GM23248 (cell line): ENCODE data around the gene EFCAB6. TPM values are rescaled to one million over a fixed set of nuclear protein-coding genes. Genes with fewer than 3 reads are reported as not detected.

Experiments
- DNase-seq: peaks from one replicate; pipeline ENCODE4 v3.0.0-alpha.2; 2015
- H2AFZ ChIP-seq: fragments of 200-600 bp; sonication (generic); 2 replicates; pipeline ENCODE4 v1.6.1; 2016; ENCODE audit warnings: antibody characterized with exemption
- H3F3A ChIP-seq: fragments of 200-600 bp; sonication (generic); 2 replicates; pipeline ENCODE4 v1.6.1; 2016; ENCODE audit warnings: mild to moderate bottlenecking, antibody characterized with exemption, mixed run types; ENCODE audit not compliant: insufficient read depth
- H3K27ac ChIP-seq: fragments of 200-600 bp; sonication (generic); 2 replicates; pipeline ENCODE4 v1.5.1; 2016; ENCODE audit warnings: mild to moderate bottlenecking
- H3K27me3 ChIP-seq: fragments of 200-600 bp; sonication (generic); replicated peaks from 2 replicates; pipeline ENCODE4 v1.6.1; 2016; ENCODE audit warnings: mild to moderate bottlenecking; ENCODE audit not compliant: insufficient read depth
- H3K36me3 ChIP-seq: fragments of 200-600 bp; sonication (generic); 2 replicates; pipeline ENCODE4 v1.6.1; 2016; ENCODE audit warnings: low read depth, mild to moderate bottlenecking
- H3K4me1 ChIP-seq: fragments of 200-600 bp; sonication (generic); 2 replicates; pipeline ENCODE4 v1.6.1; 2016; ENCODE audit warnings: mild to moderate bottlenecking; ENCODE audit not compliant: insufficient read depth
- H3K4me2 ChIP-seq: fragments of 200-600 bp; sonication (generic); one replicate; pipeline ENCODE4 v1.6.1; 2016; ENCODE audit warnings: mild to moderate bottlenecking; ENCODE audit not compliant: unreplicated experiment
- H3K4me3 ChIP-seq: fragments of 200-600 bp; sonication (generic); 2 replicates; pipeline ENCODE4 v1.5.1; 2016; ENCODE audit warnings: mild to moderate bottlenecking
- H3K79me2 ChIP-seq: fragments of 200-600 bp; sonication (generic); 2 replicates; pipeline ENCODE4 v1.6.1; 2016; ENCODE audit warnings: mild to moderate bottlenecking; ENCODE audit not compliant: insufficient read depth
- H3K9ac ChIP-seq: fragments of 200-600 bp; sonication (generic); 2 replicates; pipeline ENCODE4 v1.6.1; 2016; ENCODE audit warnings: mild to moderate bottlenecking
- H3K9me2 ChIP-seq: fragments of 200-600 bp; sonication (generic); 2 replicates; pipeline ENCODE4 v1.6.1; 2016; ENCODE audit warnings: mixed run types, mild to moderate bottlenecking, moderate library complexity; ENCODE audit not compliant: insufficient read depth
- H3K9me3 ChIP-seq: fragments of 200-600 bp; sonication (generic); one replicate; pipeline ENCODE4 v1.6.1; 2017; ENCODE audit warnings: low read depth
- H4K20me1 ChIP-seq: fragments of 200-600 bp; sonication (generic); 2 replicates; pipeline ENCODE4 v1.6.0; 2016; ENCODE audit not compliant: insufficient read depth
- EZH2 ChIP-seq: fragments of 200-600 bp; sonication (generic); IDR thresholded peaks from 2 replicates; pipeline ENCODE4 v1.6.1; 2018; ENCODE audit warnings: antibody characterized with exemption, mild to moderate bottlenecking; ENCODE audit not compliant: insufficient read depth, poor library complexity, severe bottlenecking
- EZH2phosphoT487 ChIP-seq: fragments of 200-600 bp; sonication (generic); IDR thresholded peaks from 2 replicates; pipeline ENCODE4 v1.6.1; 2018; ENCODE audit warnings: antibody characterized with exemption, moderate library complexity, mild to moderate bottlenecking, low read depth; ENCODE audit not compliant: insufficient read depth
- WGBS, 2 experiments: methylation state at CpG; one replicate each; pipeline ENCODE4 v1.1.6; 2015 to 2017; ENCODE audit warnings: low lambda C conversion rate in 2 of 2, low coverage in 1 of 2; ENCODE audit errors: missing lambda C conversion rate in 2 of 2; 5-methylcytosine and 5-hydroxymethylcytosine counted together
- in situ Hi-C: fragments of 300-500 bp; cut with MboI; formaldehyde crosslinking; loops from 2 replicates; pipeline ENCODE4 v1.15.0; 2020
- polyA plus RNA-seq: library from polyadenylated mRNA; unstranded; fragments of >200 nt; fragmentation: Nextera tagmentation; extraction: Ambion mirVana; gene quantifications from 2 replicates; pipeline ENCODE4 v1.2.1, GENCODE V29; 2016
- total RNA-seq: library from RNA; depleted of rRNA; stranded (reverse); fragments of >200 nt; shearing (Covaris generic); gene quantifications from 2 replicates; pipeline ENCODE4 v1.2.3, GENCODE V29; 2014; rRNA removed

The EFCAB6 gene
- total RNA-seq = 1.5 and 3.5 TPM in 2 replicates
- polyA plus RNA-seq = 2.0 and 2.1 TPM in 2 replicates

- Histone ChIP-seq H3K79me2 (peaks cover 12% of the 10 kb centered on the region), H3K9me2 (no peaks in the 10 kb centered on the region), H4K20me1 (no peaks in the 10 kb centered on the region), H3K27ac (peak within 1 kb of the TSS; percentile 62), H2AFZ (peak within 1 kb of the TSS; percentile 92), H3K9me3 (no peaks in the 10 kb centered on the region), H3K36me3 (no peaks in the 10 kb centered on the region), H3K4me2 (peak within 1 kb of the TSS; percentile 83), H3F3A (no peaks in the 10 kb centered on the region), H3K27me3 (no peaks in the 10 kb centered on the region), H3K9ac (peak within 1 kb of the TSS; percentile 89), H3K4me1 (peaks cover 4% of the 10 kb centered on the region; the same call in 1 of the 2 replicates), H3K4me3 (peak within 1 kb of the TSS; percentile 79)
- TF ChIP-seq EZH2 (no peak), EZH2phosphoT487 (no peak)
- 1 to 2% methylated on average over 52 to 54 of the region's 55 CpGs for WGBS, 2 experiments
- peak; percentile 98 for DNase-seq
- in situ Hi-C loops = no loop called here
These were observed at the start of gene EFCAB6 for GRCh38 chr22:43812149-43812842. EFCAB6 (minus strand) TSS chr22:43812305; CDS start chr22:43782318, 29,987 bp downstream.

GRCh38 chr22:43861529-43861928 is 49.4 kb upstream of the EFCAB6 start:
- 15 to 20% methylated on average over 9 of the region's 9 CpGs for WGBS, 2 experiments
- no peak overlapping the region for H2AFZ ChIP-seq
- H3K79me2 ChIP-seq = no peaks in the 10 kb centered on the region
- no peaks in the 10 kb centered on the region for H3F3A ChIP-seq
- H3K4me2 ChIP-seq = no peak overlapping the region
- H3K4me3 ChIP-seq = no peak overlapping the region
- in situ Hi-C loops = no loop called here
- no peaks in the 10 kb centered on the region for H4K20me1 ChIP-seq
- no peaks in the 10 kb centered on the region for H3K9me3 ChIP-seq
- peaks cover 47% of the 10 kb centered on the region for H3K27me3 ChIP-seq
- no peak overlapping the region for H3K27ac ChIP-seq
- peak; percentile 63 for TF ChIP-seq EZH2
- no peak for TF ChIP-seq EZH2phosphoT487
- no peak overlapping the region for H3K9ac ChIP-seq
- no peaks in the 10 kb centered on the region for H3K9me2 ChIP-seq
- H3K4me1 ChIP-seq = no peaks in the 10 kb centered on the region
- DNase-seq = peak; percentile 23
- H3K36me3 ChIP-seq = no peaks in the 10 kb centered on the region

- TF ChIP-seq EZH2 (no peak), EZH2phosphoT487 (no peak)
- Histone ChIP-seq H3K4me2 (no peak overlapping the region), H3K4me3 (no peak overlapping the region), H4K20me1 (no peaks in the 10 kb centered on the region), H3K9me3 (no peaks in the 10 kb centered on the region), H2AFZ (no peak overlapping the region), H3K4me1 (no peaks in the 10 kb centered on the region), H3K79me2 (no peaks in the 10 kb centered on the region), H3K9ac (no peak overlapping the region), H3K27me3 (peaks cover 47% of the 10 kb centered on the region), H3F3A (no peaks in the 10 kb centered on the region), H3K9me2 (no peaks in the 10 kb centered on the region), H3K27ac (no peak overlapping the region), H3K36me3 (no peaks in the 10 kb centered on the region)
- in situ Hi-C loops = no loop called here
- no peak for DNase-seq
- WGBS, 2 experiments = 77 to 81% methylated on average over 12 of the region's 12 CpGs
These were observed 48.7 kb upstream of the EFCAB6 start for GRCh38 chr22:43860831-43861230.

- no peaks in the 10 kb centered on the region for H3K9me3 ChIP-seq
- no peak overlapping the region for H2AFZ ChIP-seq
- H3K9ac ChIP-seq = no peak overlapping the region
- H3K27me3 ChIP-seq = peaks cover 47% of the 10 kb centered on the region
- no peaks in the 10 kb centered on the region for H3K4me1 ChIP-seq
- no peak for DNase-seq
- no peaks in the 10 kb centered on the region for H3K9me2 ChIP-seq
- no peak overlapping the region for H3K4me3 ChIP-seq
- TF ChIP-seq EZH2 (no peak), EZH2phosphoT487 (no peak)
- no peaks in the 10 kb centered on the region for H4K20me1 ChIP-seq
- no peak overlapping the region for H3K4me2 ChIP-seq
- H3F3A ChIP-seq = no peaks in the 10 kb centered on the region
- WGBS, 2 experiments = 46 to 63% methylated on average over 10 to 11 of the region's 11 CpGs
- H3K27ac ChIP-seq = no peak overlapping the region
- H3K36me3 ChIP-seq = no peaks in the 10 kb centered on the region
- in situ Hi-C loops = no loop called here
- no peaks in the 10 kb centered on the region for H3K79me2 ChIP-seq
These were observed 48.0 kb upstream of the EFCAB6 start for GRCh38 chr22:43860126-43860525.
